ENCODE results near the gene FBXO33.

Gene FBXO33

GRCh38 chr14:39432179-39432618 lies at the start of gene FBXO33:
Gene FBXO33 (minus strand): TSS chr14:39432433. CDS start chr14:39432162, 271 bp downstream.
- DNase-seq (ENCODE audit: low read depth in 2 of 2), result peak; percentile 91 to 92

GRCh38 chr14:39474416-39474911 lies 42.2 kb upstream of the FBXO33 start:
- DNase-seq (ENCODE audit: low read depth in 2 of 2), result no peak

- no peak for DNase-seq (ENCODE audit: low read depth in 2 of 2)
Measured at GRCh38 chr14:39472078-39472477, 39.8 kb upstream of the FBXO33 start.

GRCh38 chr14:39469094-39469710 lies 37.0 kb upstream of the FBXO33 start:
- no peak for DNase-seq (ENCODE audit: low read depth in 2 of 2)

- DNase-seq (ENCODE audit: low read depth in 2 of 2), result no peak
Measured at GRCh38 chr14:39467889-39468524, 35.8 kb upstream of the FBXO33 start.

- no peak for DNase-seq (ENCODE audit: low read depth in 2 of 2)
Measured at GRCh38 chr14:39459795-39460478, 27.7 kb upstream of the FBXO33 start.

GRCh38 chr14:39456702-39457250 lies 24.5 kb upstream of the FBXO33 start:
- DNase-seq (ENCODE audit: low read depth in 2 of 2), result no peak

- no peak for DNase-seq (ENCODE audit: low read depth in 2 of 2)
Measured at GRCh38 chr14:39454906-39455539, 22.8 kb upstream of the FBXO33 start.

- no peak for DNase-seq (ENCODE audit: low read depth in 2 of 2)
Measured at GRCh38 chr14:39452680-39453079, 20.4 kb upstream of the FBXO33 start.

- no peak for DNase-seq (ENCODE audit: low read depth in 2 of 2)
Measured at GRCh38 chr14:39451811-39452210, 19.6 kb upstream of the FBXO33 start.

GRCh38 chr14:39447175-39447661 lies 15.0 kb upstream of the FBXO33 start:
- no peak for DNase-seq (ENCODE audit: low read depth in 2 of 2)

- DNase-seq (ENCODE audit: low read depth in 2 of 2), result no peak
Measured at GRCh38 chr14:39446131-39446744, 14.0 kb upstream of the FBXO33 start.

GRCh38 chr14:39442293-39442692 lies 10.1 kb upstream of the FBXO33 start:
- DNase-seq (ENCODE audit: low read depth in 2 of 2), result no peak

GRCh38 chr14:39441805-39442204 lies 9.6 kb upstream of the FBXO33 start:
- DNase-seq (ENCODE audit: low read depth in 2 of 2), result no peak

- DNase-seq (ENCODE audit: low read depth in 2 of 2), result no peak
Measured at GRCh38 chr14:39440975-39441374, 8.7 kb upstream of the FBXO33 start.

- DNase-seq (ENCODE audit: low read depth in 2 of 2), result no peak
Measured at GRCh38 chr14:39435241-39435640, 3.0 kb upstream of the FBXO33 start.

- DNase-seq (ENCODE audit: low read depth in 2 of 2), result no peak
Measured at GRCh38 chr14:39434401-39434800, 2.2 kb upstream of the FBXO33 start.

- no peak for DNase-seq (ENCODE audit: low read depth in 2 of 2)
Measured at GRCh38 chr14:39433452-39433813, 1.2 kb upstream of the FBXO33 start.

- DNase-seq (ENCODE audit: low read depth in 2 of 2), result peak; percentile 38 to 59
Measured at GRCh38 chr14:39432619-39433451, 602 bp upstream of the FBXO33 start.

GRCh38 chr14:39431416-39432178 lies 636 bp downstream of the FBXO33 start:
- DNase-seq (ENCODE audit: low read depth in 2 of 2), result peak; percentile 9 to 11
